NB4 (cell line): ENCODE measurements around the gene C11orf86.

Experiments
- DNase-seq: peaks from one replicate; pipeline ENCODE4 v3.0.0; 2010; ENCODE audit warnings: low read depth
- H3K4me3 ChIP-seq: one replicate; pipeline ENCODE4 v1.5.1; 2011; ENCODE audit warnings: mild to moderate bottlenecking, low read depth, low read length, moderate library complexity
- MYC ChIP-seq: IDR thresholded peaks from 2 replicates; pipeline ENCODE4 v1.6.1; 2011; ENCODE audit warnings: low read depth, low read length
- POLR2A ChIP-seq: IDR thresholded peaks from 2 replicates; pipeline ENCODE4 v1.6.1; 2011; ENCODE audit warnings: mild to moderate bottlenecking; ENCODE audit not compliant: insufficient read length; ENCODE audit errors: extremely low read depth
- TF ChIP-seq, protein P1 (sequence below): IDR thresholded peaks from 2 replicates; pipeline ENCODE4 v1.6.1; 2011; ENCODE audit warnings: low read depth, low read length
- TF ChIP-seq, protein P2 (sequence below): IDR thresholded peaks from one replicate; pipeline ENCODE4 v1.5.1; 2012; ENCODE audit warnings: low read depth, low read length

C11orf86 gene

DNA sequence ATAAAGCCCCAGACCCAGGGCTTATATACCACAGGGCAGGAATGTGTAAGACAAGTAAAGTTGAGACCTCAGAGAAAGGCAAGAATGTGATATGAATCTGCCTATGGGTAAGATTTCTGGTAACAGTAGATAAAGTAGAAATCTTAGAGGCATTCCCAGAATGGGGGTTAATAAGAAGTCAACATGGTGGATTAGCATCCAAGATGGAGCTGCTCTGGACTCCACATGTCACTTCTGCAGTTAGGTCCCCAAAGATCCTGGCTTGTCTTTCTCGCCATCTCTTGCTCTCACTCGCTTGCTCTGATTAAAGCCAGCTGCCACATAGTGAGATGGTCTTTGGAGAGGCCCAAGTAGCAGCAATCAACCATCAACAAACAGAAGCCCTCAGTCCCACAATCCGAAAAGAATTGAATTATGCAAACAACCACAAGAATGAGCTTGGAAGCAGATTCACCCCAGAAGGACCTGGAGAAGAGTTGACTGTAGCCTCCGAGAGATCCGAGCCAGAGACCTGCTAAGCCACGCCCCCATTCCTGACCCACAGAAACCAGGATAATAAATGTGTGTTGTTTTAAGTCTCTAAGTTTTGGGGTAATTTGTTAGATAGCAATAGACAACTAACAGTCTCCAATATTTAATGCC, 5.4 kb upstream of the C11orf86 start:
- TF ChIP-seq MYC: no peak
- TF ChIP-seq, protein P1, sequence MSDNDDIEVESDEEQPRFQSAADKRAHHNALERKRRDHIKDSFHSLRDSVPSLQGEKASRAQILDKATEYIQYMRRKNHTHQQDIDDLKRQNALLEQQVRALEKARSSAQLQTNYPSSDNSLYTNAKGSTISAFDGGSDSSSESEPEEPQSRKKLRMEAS: no peak
- TF ChIP-seq POLR2A: no peak
- TF ChIP-seq, protein P2, sequence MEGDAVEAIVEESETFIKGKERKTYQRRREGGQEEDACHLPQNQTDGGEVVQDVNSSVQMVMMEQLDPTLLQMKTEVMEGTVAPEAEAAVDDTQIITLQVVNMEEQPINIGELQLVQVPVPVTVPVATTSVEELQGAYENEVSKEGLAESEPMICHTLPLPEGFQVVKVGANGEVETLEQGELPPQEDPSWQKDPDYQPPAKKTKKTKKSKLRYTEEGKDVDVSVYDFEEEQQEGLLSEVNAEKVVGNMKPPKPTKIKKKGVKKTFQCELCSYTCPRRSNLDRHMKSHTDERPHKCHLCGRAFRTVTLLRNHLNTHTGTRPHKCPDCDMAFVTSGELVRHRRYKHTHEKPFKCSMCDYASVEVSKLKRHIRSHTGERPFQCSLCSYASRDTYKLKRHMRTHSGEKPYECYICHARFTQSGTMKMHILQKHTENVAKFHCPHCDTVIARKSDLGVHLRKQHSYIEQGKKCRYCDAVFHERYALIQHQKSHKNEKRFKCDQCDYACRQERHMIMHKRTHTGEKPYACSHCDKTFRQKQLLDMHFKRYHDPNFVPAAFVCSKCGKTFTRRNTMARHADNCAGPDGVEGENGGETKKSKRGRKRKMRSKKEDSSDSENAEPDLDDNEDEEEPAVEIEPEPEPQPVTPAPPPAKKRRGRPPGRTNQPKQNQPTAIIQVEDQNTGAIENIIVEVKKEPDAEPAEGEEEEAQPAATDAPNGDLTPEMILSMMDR: no peak
- H3K4me3 ChIP-seq: no peak overlapping the region
- DNase-seq: no peak

DNA sequence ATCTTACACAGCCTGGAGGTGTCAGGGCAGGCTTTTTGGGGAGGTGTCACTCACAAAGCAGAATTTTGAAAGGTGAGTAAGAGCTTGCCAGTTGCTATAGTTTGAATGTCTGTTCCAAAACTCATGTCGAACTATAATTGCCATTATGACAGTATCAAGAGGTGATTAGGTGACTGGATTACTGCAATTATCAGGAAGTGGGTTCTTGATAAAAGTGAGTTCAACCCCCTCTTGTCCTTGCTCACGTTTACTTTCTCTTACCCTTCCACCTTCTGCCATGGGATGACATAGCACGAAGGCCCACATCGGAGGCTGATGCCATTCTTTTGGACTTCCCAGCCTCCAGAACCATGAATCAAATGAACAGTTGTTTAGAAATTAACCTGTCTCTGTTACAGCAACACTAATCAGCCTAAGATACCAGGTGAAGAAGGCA, 4.7 kb upstream of the C11orf86 start:
- no peak for DNase-seq
- no peak for TF ChIP-seq MYC
- TF ChIP-seq, protein P1: no peak
- no peak for TF ChIP-seq POLR2A
- TF ChIP-seq, protein P2: no peak
- H3K4me3 ChIP-seq: no peak overlapping the region

DNA sequence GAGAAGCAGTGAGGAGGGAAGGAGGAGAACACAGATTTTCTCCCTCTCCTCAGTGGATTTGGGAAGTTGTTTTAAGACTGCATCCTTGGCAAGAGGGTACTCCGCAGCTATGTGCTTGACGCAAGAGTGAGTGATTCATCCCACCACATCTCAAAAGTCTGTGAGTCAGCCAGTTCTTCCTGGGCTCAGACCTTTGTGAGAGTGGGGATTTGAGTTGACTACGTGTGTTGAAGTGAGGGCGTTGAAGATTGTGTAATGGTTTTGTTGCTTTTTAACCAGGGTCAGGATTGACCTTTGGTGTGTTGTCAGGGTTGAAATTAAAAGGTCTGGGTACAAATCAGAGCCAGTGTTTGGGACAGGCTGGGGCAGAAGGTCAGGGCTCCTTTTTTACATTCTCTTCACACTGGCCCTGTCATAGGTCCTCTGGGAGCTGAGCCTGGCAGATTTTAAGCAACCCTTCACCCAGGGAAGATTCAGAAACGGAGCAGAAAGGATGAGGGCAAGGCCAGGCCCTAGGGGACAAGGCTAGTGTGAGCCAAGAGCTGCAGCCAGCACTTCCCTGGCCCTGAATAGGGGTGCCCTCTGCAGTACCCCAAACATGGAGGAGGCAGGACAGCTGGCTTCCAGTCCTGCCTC, 4.2 kb upstream of the C11orf86 start:
- H3K4me3 ChIP-seq: no peak overlapping the region
- no peak for TF ChIP-seq POLR2A
- TF ChIP-seq, protein P1: no peak
- TF ChIP-seq, protein P2: no peak
- peak; percentile 97 for DNase-seq

DNA sequence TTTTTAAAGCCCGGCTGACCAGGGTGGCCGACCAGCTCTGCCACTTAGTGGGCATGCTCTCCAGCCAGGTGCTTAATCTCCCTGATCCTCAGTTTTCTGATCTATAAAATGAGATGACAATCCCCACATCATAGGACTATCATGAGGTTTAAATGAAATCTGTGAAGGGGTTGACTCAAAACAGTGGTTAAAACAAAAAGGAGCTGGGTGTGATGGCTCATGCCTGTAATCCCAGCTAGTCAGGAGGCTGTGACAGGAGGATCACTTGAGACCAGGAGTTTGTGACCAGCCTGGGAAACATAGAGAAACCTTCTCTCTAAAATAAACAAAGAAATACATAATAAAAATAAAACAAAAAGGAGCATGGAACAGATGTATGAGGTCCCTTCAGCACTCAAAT, 3.6 kb upstream of the C11orf86 start:
- H3K4me3 ChIP-seq: no peak overlapping the region
- DNase-seq: no peak
- TF ChIP-seq, protein P1: no peak
- TF ChIP-seq, protein P2: no peak
- no peak for TF ChIP-seq POLR2A
- TF ChIP-seq MYC: no peak

DNA sequence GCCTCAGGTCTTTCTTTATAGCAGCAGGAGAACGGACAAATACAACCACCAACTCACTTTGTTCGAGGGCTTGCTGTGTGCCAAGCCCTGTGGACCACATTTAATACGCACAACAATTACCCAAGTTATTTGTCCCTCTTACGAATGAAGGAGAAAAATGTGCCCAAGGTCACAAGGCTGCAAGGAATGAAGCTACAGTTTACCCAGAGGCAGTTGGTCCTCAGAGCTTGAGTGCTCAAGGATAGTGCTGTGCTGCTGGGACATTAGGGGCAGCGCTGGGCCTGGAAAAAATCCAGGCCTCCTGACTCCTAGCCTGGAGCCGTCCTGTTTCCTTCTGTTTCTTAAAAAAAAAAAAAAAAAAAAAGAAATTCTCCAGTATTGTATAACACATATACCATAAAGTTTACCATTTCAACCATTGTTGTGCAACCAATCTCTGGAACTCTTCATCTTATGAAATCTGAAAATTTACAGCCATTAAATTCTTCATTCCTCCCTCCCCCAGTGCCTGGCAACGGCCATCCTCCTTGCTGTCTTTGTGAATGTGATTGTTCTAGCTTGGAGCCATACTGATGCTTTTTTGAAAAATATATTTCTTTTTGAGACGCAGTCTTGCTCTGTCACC, 1.0 kb upstream of the C11orf86 start:
- H3K4me3 ChIP-seq: no peak overlapping the region
- DNase-seq: peak; percentile 29

More for the DNA sequence above, 1.0 kb upstream of the C11orf86 start:
- TF ChIP-seq, protein P1: no peak
- TF ChIP-seq, protein P2: no peak
- TF ChIP-seq POLR2A (no peak), MYC (no peak)
